DND-41 (cell line): ENCODE measurements around the gene ABCG1.

Experiments used
- ATAC-seq: fragments of 200-7000 bp; cut with Tn5 transposase; 3 replicates; pipeline ENCODE4 v1.9.1; 2021; ENCODE audit warnings: low read depth; ENCODE audit not compliant: insufficient read depth
- DNase-seq: peaks from one replicate; pipeline ENCODE4 v3.0.0-alpha.2; 2020
- H2AFZ ChIP-seq: 2 replicates; pipeline ENCODE4 v1.6.0; 2012; ENCODE audit warnings: low read depth, low read length
- H3K27ac ChIP-seq: 2 replicates; pipeline ENCODE4 v1.5.1; 2012; ENCODE audit warnings: low read length, inconsistent platforms
- H3K27me3 ChIP-seq: fragments of 200-600 bp; sonication (generic); 2 replicates; pipeline ENCODE4 v1.6.0; 2012; ENCODE audit warnings: low read length, mild to moderate bottlenecking, inconsistent platforms; ENCODE audit not compliant: insufficient read depth, poor library complexity
- H3K36me3 ChIP-seq: 2 replicates; pipeline ENCODE4 v1.5.1; 2012; ENCODE audit warnings: low read length, inconsistent platforms; ENCODE audit not compliant: insufficient read depth
- H3K4me1 ChIP-seq: 2 replicates; pipeline ENCODE4 v1.5.1; 2012; ENCODE audit warnings: mild to moderate bottlenecking, low read length; ENCODE audit not compliant: insufficient read depth
- H3K4me2 ChIP-seq: 2 replicates; pipeline ENCODE4 v1.6.0; 2012; ENCODE audit warnings: mild to moderate bottlenecking, moderate library complexity, low read length, inconsistent platforms; ENCODE audit not compliant: insufficient read depth
- H3K4me3 ChIP-seq, 2 experiments: fragments of 200-600 bp in 1 of 2; shearing (Covaris generic) in 1 of 2; 2 replicates each; pipeline ENCODE4 v1.5.1; 2012 to 2016; ENCODE audit warnings: inconsistent platforms in 2 of 2, low read length in 2 of 2, mild to moderate bottlenecking in 2 of 2, low read depth in 1 of 2, moderate library complexity in 1 of 2
- H3K79me2 ChIP-seq: 2 replicates; pipeline ENCODE4 v1.6.0; 2012; ENCODE audit warnings: low read length, inconsistent platforms; ENCODE audit not compliant: insufficient read depth
- H3K9ac ChIP-seq: 2 replicates; pipeline ENCODE4 v1.6.0; 2012; ENCODE audit warnings: low read depth, mild to moderate bottlenecking, inconsistent platforms, low read length, moderate library complexity
- H3K9me3 ChIP-seq: 2 replicates; pipeline ENCODE4 v1.5.1; 2012; ENCODE audit warnings: low read length, moderate library complexity, mild to moderate bottlenecking, inconsistent platforms; ENCODE audit not compliant: insufficient read depth, severe bottlenecking
- H4K20me1 ChIP-seq: 2 replicates; pipeline ENCODE4 v1.6.0; 2012; ENCODE audit warnings: low read length; ENCODE audit not compliant: insufficient read depth
- EZH2 ChIP-seq: IDR thresholded peaks from 3 replicates; pipeline ENCODE4 v1.6.1; 2012; ENCODE audit warnings: borderline replicate concordance, low read depth, mild to moderate bottlenecking, moderate library complexity, low read length, inconsistent platforms; ENCODE audit not compliant: severe bottlenecking
- TF ChIP-seq, protein P1 (sequence below): IDR thresholded peaks from 2 replicates; pipeline ENCODE4 v1.5.1; 2012; ENCODE audit warnings: borderline replicate concordance, low read length, moderate library complexity, mild to moderate bottlenecking; ENCODE audit not compliant: poor library complexity, severe bottlenecking; ENCODE audit errors: extremely low read depth

ABCG1 gene

DNA sequence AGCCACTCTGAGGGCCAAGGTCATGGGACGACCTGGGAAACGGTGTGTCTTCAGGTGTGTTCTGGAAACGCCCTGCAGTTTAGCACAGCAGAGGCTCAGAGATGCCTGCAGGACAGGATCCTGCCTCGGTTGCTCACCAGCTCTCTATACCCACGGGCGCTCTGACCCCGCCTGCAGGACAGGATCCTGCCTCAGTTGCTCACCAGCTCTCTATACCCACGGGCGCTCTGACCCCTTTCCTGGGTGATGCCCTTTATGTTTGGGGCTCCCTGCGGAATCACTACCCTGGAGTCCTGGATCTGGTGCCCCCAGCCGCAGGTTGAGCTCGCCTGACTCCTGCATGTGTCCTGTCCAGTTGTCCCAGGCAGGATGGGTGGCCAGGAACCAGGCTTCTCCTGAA, 63.8 kb downstream of the ABCG1 start:
- H2AFZ ChIP-seq = no peak overlapping the region
- no peak overlapping the region for H3K9ac ChIP-seq
- DNase-seq (no peak), ATAC-seq (no peak)
- no peak for TF ChIP-seq EZH2
- TF ChIP-seq, protein P1, sequence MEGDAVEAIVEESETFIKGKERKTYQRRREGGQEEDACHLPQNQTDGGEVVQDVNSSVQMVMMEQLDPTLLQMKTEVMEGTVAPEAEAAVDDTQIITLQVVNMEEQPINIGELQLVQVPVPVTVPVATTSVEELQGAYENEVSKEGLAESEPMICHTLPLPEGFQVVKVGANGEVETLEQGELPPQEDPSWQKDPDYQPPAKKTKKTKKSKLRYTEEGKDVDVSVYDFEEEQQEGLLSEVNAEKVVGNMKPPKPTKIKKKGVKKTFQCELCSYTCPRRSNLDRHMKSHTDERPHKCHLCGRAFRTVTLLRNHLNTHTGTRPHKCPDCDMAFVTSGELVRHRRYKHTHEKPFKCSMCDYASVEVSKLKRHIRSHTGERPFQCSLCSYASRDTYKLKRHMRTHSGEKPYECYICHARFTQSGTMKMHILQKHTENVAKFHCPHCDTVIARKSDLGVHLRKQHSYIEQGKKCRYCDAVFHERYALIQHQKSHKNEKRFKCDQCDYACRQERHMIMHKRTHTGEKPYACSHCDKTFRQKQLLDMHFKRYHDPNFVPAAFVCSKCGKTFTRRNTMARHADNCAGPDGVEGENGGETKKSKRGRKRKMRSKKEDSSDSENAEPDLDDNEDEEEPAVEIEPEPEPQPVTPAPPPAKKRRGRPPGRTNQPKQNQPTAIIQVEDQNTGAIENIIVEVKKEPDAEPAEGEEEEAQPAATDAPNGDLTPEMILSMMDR = no peak
- no peaks in the 10 kb centered on the region for H3K4me1 ChIP-seq
- no peak overlapping the region for H3K4me2 ChIP-seq
- H3K27me3 ChIP-seq = no peaks in the 10 kb centered on the region
- no peaks in the 10 kb centered on the region for H3K9me3 ChIP-seq
- no peak overlapping the region for H3K4me3 ChIP-seq
- no peak overlapping the region for H3K27ac ChIP-seq
- H4K20me1 ChIP-seq = no peaks in the 10 kb centered on the region
- H3K79me2 ChIP-seq = no peaks in the 10 kb centered on the region
- peaks cover 75% of the 10 kb centered on the region for H3K36me3 ChIP-seq

DNA sequence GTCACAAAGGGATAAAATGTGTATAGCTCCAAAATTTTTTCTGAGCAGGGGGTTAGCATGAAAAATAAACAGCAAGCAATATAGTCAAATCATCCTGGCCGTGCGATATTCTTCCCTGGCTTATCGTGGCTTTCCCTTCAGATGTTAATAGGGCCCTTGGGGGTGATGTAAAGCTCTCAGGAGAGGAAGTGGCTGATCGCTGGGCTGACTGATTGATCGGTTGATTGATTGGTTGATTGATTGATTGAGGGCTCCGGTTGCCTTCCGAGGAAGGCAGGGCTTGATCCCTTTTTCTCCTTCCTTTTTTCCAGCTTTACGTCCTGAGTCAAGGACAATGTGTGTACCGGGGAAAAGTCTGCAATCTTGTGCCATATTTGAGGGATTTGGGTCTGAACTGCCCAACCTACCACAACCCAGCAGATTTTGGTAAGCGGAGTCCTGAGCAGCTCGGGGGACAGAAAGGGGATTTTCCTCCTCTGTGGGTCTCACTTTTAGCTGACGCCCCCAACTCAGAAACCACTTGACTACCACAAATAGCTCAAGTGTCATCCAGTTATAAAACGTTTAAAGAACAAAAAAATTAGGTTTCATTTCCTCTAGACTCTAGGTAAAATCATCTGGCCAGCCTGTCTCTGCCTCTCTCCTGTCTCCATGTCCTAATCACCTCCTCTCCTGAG, 66.8 kb downstream of the ABCG1 start:
- H3K4me3 ChIP-seq = no peak overlapping the region
- H3K9ac ChIP-seq = no peak overlapping the region
- ATAC-seq (0 out of 3 replicates have a peak, but pooled peaks have one; percentile 10), DNase-seq (no peak)
- TF ChIP-seq EZH2 = no peak
- TF ChIP-seq, protein P1 = no peak
- peaks cover 65% of the 10 kb centered on the region for H3K36me3 ChIP-seq
- H4K20me1 ChIP-seq = no peaks in the 10 kb centered on the region
- no peak overlapping the region for H3K4me2 ChIP-seq
- no peak overlapping the region for H2AFZ ChIP-seq
- H3K79me2 ChIP-seq = no peaks in the 10 kb centered on the region
- H3K27ac ChIP-seq = no peak overlapping the region
- no peaks in the 10 kb centered on the region for H3K9me3 ChIP-seq
- no peaks in the 10 kb centered on the region for H3K4me1 ChIP-seq
- H3K27me3 ChIP-seq = no peaks in the 10 kb centered on the region

DNA sequence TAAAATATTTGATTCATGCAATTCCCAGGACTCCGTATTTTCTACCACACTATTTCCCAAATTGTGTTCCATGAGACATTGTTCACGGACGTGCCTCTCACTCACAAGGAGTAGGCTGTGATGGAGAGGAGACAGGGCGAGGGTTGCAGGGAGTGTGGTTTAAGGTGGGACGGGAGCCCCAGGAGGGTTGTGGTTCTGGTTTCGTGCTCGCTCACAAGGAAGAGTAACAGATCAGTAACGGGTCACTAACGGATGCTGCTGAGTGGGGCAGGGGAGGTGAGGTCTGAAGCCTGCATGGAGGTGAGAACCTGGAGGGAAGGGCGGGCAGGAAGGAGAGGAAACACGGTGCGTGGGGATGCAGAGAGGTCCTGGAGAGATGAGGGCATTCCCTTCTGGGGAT, 67.5 kb downstream of the ABCG1 start:
- TF ChIP-seq, protein P1 = no peak
- no peak for TF ChIP-seq EZH2
- Histone ChIP-seq H3K9me3 (no peaks in the 10 kb centered on the region), H3K27me3 (no peaks in the 10 kb centered on the region), H3K9ac (no peak overlapping the region), H2AFZ (no peak overlapping the region), H3K4me1 (no peaks in the 10 kb centered on the region), H3K4me2 (no peak overlapping the region), H3K36me3 (peaks cover 63% of the 10 kb centered on the region), H4K20me1 (no peaks in the 10 kb centered on the region; the same call in 1 of the 2 replicates), H3K27ac (no peak overlapping the region), H3K4me3 (no peak overlapping the region), H3K79me2 (no peaks in the 10 kb centered on the region)
- peak; percentile 36 for DNase-seq
- ATAC-seq = peak; percentile 73
